A549 (cell line): ENCODE measurements around the gene SLC39A13.

Experiments used
- CEBPB ChIP-seq, 2 experiments: fragments of >200 bp in 1 of 2; sonication (Bioruptor Twin) in 1 of 2; formaldehyde crosslinking in 1 of 2; IDR thresholded peaks; 2 replicates each; pipeline ENCODE4 v1.6.1; 2012 to 2016
- CTCF ChIP-seq: fragments of >200 bp; sonication (Bioruptor Twin); formaldehyde crosslinking; IDR thresholded peaks from 3 replicates; pipeline ENCODE4 v1.5.1; 2016
- EP300 ChIP-seq, 2 experiments: fragments of >200 bp; sonication (Bioruptor Twin); formaldehyde crosslinking; IDR thresholded peaks; 2 replicates in 1 of 2; 3 replicates in 1 of 2; pipeline ENCODE4 v1.6.1; 2016 to 2017
- HOXA7 ChIP-seq: fragments of 250-450 bp; sonication (Bioruptor Pico); IDR thresholded peaks from 2 replicates; pipeline ENCODE4 v1.5.0; 2020; ENCODE audit warnings: mild to moderate bottlenecking, moderate library complexity
- MAZ ChIP-seq: fragments of 150-350 bp; IDR thresholded peaks from 2 replicates; pipeline ENCODE4 v1.6.1; 2014; ENCODE audit warnings: antibody characterized with exemption, low read depth, low read length, borderline replicate concordance
- PBX3 ChIP-seq: IDR thresholded peaks from 2 replicates; pipeline ENCODE4 v1.6.1; 2012
- PHF8 ChIP-seq: fragments of 200-600 bp; sonication (generic); IDR thresholded peaks from 2 replicates; pipeline ENCODE4 v1.6.1; 2016; ENCODE audit warnings: low read depth, mild to moderate bottlenecking, antibody characterized with exemption, moderate library complexity, borderline replicate concordance
- POLR2A ChIP-seq: IDR thresholded peaks from 2 replicates; pipeline ENCODE4 v1.6.1; 2012; ENCODE audit warnings: mild to moderate bottlenecking, low read length
- POLR2AphosphoS2 ChIP-seq: conservative IDR thresholded peaks from 2 replicates; pipeline ENCODE4 v1.6.1; 2012; ENCODE audit warnings: low read length, improper control_type of control experiment, inconsistent platforms
- RNF2 ChIP-seq: fragments of 200-600 bp; sonication (generic); IDR thresholded peaks from 2 replicates; pipeline ENCODE4 v1.6.1; 2016; ENCODE audit warnings: low read depth, mild to moderate bottlenecking, antibody characterized with exemption, moderate library complexity, borderline replicate concordance
- SMC3 ChIP-seq: fragments of >200 bp; sonication (Bioruptor Twin); formaldehyde crosslinking; IDR thresholded peaks from 3 replicates; pipeline ENCODE4 v1.6.1; 2018; ENCODE audit warnings: inconsistent platforms
- ZNF302 ChIP-seq: fragments of 250-450 bp; sonication (Bioruptor Pico); IDR thresholded peaks from 2 replicates; pipeline ENCODE4 v1.9.0; 2021; ENCODE audit warnings: inconsistent platforms, mild to moderate bottlenecking, moderate library complexity

GRCh38 chr11:47434011-47434786 lies 25.8 kb downstream of the SLC39A13 start:
- no peak for TF ChIP-seq MAZ
- TF ChIP-seq ZNF302 (CRISPR knock-in tag) = no peak
- no peak for TF ChIP-seq PBX3
- TF ChIP-seq RNF2 = no peak
- TF ChIP-seq HOXA7 (CRISPR knock-in tag) = no peak
- TF ChIP-seq POLR2A = no peak
- no peak for TF ChIP-seq PHF8
- no peak for TF ChIP-seq CTCF
- TF ChIP-seq CEBPB (IDR thresholded peaks at IDR 0.05) = no peak
- TF ChIP-seq POLR2AphosphoS2 = no peak
- no peak for TF ChIP-seq SMC3
- no peak for TF ChIP-seq EP300 (IDR thresholded peaks at IDR 0.05)
